ENCODE results near the gene ITGB1BP2. TPM values are rescaled to one million over a fixed set of nuclear protein-coding genes. Genes with fewer than 3 reads are reported as not detected.

ITGB1BP2 gene
- total and polyA plus RNA-seq, 2 of the 8 experiments (the other 6 are each of a cell fraction or from before 2014, with no cell fraction given): 2.9 to 5.2 TPM

GRCh38 chrX:71320126-71320525 lies 18.6 kb downstream of the ITGB1BP2 start (continued):
- TF ChIP-seq CHD7 (IDR thresholded peaks at IDR 0.05; ENCODE audit: insufficient replicate concordance, low read length) (no peak), CBX5 (IDR thresholded peaks at IDR 0.05; ENCODE audit: low read depth, low read length) (no peak), TAF1 (IDR thresholded peaks at IDR 0.05; ENCODE audit: low read depth, low read length) (no peak), ZNF274 (IDR thresholded peaks at IDR 0.05; ENCODE audit: borderline replicate concordance, extremely low read depth, low read length) (no peak), HDAC2 (IDR thresholded peaks at IDR 0.05; ENCODE audit: borderline replicate concordance in 1 of 2, low read depth in 2 of 2, low read length in 2 of 2) (no peak), TAF7 (optimal IDR thresholded peaks at IDR 0.05; ENCODE audit: borderline replicate concordance, low read depth, low read length) (no peak), BCL11A (IDR thresholded peaks at IDR 0.05; ENCODE audit: low read depth in 2 of 2, low read length in 2 of 2) (no peak), YY1 (IDR thresholded peaks at IDR 0.05; ENCODE audit: low read depth, low read length) (no peak), SP1 (IDR thresholded peaks at IDR 0.05; ENCODE audit: low read depth, low read length) (no peak), EP300 (IDR thresholded peaks at IDR 0.05; ENCODE audit: borderline replicate concordance in 1 of 2, low read depth in 2 of 2, low read length in 2 of 2) (no peak), KDM1A (IDR thresholded peaks at IDR 0.05; ENCODE audit: borderline replicate concordance, low read length) (no peak), CEBPB (IDR thresholded peaks at IDR 0.05; ENCODE audit: low read depth, low read length) (no peak)
